ENCODE data around the gene PTPRD. TPM values are rescaled to one million over a fixed set of nuclear protein-coding genes. Genes with fewer than 3 reads are reported as not detected.

PTPRD gene
- total RNA-seq, 1 donor from 2014 or later = 532 TPM

DNA sequence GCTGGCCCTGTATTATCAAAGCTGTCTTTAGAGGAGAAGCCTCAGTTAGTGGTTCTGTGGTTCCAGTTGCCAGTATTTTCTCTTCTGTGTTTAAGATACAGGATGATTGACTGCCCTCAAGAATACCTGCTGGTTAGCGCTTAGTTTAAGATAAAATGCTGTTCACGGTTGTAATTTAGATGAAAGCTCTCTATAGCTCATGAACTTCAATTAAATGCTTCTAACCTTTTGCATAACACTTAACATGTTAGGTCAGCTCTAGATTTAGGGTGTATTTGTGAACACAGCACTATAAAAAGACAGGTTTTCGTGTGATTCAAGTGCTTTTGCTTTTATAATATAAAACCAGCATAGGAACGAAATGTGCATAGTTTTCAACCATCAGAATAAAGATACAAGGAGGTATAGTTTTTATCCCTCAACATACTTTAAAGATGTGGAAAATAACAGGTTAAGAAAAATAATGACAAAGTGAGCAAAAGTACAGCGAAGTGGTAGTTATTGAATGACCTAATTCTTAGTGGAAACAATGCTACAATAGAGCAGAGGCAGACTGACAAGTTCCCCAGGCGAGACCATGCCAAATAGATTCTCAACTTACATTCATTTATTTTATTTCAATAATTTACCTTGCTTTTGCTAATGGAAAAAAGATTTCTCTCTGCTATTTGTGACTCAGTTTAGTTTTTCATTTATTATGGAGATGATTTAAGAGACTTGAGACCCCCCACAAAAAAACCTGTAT lies 2210.7 kb downstream of the PTPRD start:
- Mint-ChIP-seq H3K27me3 (ENCODE audit: unreplicated experiment) (no peaks in the 10 kb centered on the region), H3K27ac (ENCODE audit: unreplicated experiment) (no peak overlapping the region), H3K4me1 (ENCODE audit: low read depth, unreplicated experiment) (no peaks in the 10 kb centered on the region), H3K9me3 (ENCODE audit: unreplicated experiment) (peaks cover 1% of the 10 kb centered on the region), H3K36me3 (ENCODE audit: unreplicated experiment) (no peaks in the 10 kb centered on the region), H3K4me3 (ENCODE audit: unreplicated experiment) (no peak overlapping the region)
- TF ChIP-seq, protein P1, sequence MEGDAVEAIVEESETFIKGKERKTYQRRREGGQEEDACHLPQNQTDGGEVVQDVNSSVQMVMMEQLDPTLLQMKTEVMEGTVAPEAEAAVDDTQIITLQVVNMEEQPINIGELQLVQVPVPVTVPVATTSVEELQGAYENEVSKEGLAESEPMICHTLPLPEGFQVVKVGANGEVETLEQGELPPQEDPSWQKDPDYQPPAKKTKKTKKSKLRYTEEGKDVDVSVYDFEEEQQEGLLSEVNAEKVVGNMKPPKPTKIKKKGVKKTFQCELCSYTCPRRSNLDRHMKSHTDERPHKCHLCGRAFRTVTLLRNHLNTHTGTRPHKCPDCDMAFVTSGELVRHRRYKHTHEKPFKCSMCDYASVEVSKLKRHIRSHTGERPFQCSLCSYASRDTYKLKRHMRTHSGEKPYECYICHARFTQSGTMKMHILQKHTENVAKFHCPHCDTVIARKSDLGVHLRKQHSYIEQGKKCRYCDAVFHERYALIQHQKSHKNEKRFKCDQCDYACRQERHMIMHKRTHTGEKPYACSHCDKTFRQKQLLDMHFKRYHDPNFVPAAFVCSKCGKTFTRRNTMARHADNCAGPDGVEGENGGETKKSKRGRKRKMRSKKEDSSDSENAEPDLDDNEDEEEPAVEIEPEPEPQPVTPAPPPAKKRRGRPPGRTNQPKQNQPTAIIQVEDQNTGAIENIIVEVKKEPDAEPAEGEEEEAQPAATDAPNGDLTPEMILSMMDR (IDR thresholded peaks at IDR 0.05; ENCODE audit: partially characterized antibody, unreplicated experiment) = no peak
- DNase-seq = no peak

DNA sequence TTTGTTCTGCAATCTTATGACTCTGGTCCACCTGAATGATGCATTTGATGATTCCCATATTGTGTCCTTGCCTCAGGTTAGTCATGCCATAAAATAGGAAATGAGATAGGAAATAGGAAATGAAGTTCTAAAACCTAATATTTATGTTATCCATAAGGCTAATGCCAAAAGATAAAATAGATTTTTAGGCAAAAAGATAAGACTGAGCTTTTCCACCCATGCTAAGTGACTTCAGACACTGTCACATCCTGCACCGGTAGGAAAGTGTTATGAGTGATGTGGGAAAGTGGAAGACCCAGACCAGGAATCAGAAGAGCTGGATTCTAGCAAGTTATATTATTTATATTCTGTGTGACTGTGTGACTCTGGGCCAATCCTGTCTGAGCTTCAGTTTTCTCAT lies 2212.4 kb downstream of the PTPRD start:
- TF ChIP-seq, protein P1 (IDR thresholded peaks at IDR 0.05; ENCODE audit: partially characterized antibody, unreplicated experiment) = no peak
- no peak for DNase-seq
- no peaks in the 10 kb centered on the region for H3K27me3 Mint-ChIP-seq (ENCODE audit: unreplicated experiment)
- H3K27ac Mint-ChIP-seq (ENCODE audit: unreplicated experiment) = no peak overlapping the region
- no peak overlapping the region for H3K4me3 Mint-ChIP-seq (ENCODE audit: unreplicated experiment)
- H3K9me3 Mint-ChIP-seq (ENCODE audit: unreplicated experiment) = peaks cover 3% of the 10 kb centered on the region
- H3K36me3 Mint-ChIP-seq (ENCODE audit: unreplicated experiment) = no peaks in the 10 kb centered on the region
- H3K4me1 Mint-ChIP-seq (ENCODE audit: low read depth, unreplicated experiment) = no peaks in the 10 kb centered on the region

GRCh38 chr9:8395022-8395421 lies 2217.8 kb downstream of the PTPRD start:
- Mint-ChIP-seq H3K27me3 (ENCODE audit: unreplicated experiment) (peaks cover 2% of the 10 kb centered on the region), H3K9me3 (ENCODE audit: unreplicated experiment) (peaks cover 3% of the 10 kb centered on the region), H3K4me1 (ENCODE audit: low read depth, unreplicated experiment) (no peaks in the 10 kb centered on the region), H3K27ac (ENCODE audit: unreplicated experiment) (no peak overlapping the region), H3K36me3 (ENCODE audit: unreplicated experiment) (peaks cover 5% of the 10 kb centered on the region), H3K4me3 (ENCODE audit: unreplicated experiment) (no peak overlapping the region)
- no peak for DNase-seq
- TF ChIP-seq, protein P1 (IDR thresholded peaks at IDR 0.05; ENCODE audit: partially characterized antibody, unreplicated experiment) = no peak

DNA sequence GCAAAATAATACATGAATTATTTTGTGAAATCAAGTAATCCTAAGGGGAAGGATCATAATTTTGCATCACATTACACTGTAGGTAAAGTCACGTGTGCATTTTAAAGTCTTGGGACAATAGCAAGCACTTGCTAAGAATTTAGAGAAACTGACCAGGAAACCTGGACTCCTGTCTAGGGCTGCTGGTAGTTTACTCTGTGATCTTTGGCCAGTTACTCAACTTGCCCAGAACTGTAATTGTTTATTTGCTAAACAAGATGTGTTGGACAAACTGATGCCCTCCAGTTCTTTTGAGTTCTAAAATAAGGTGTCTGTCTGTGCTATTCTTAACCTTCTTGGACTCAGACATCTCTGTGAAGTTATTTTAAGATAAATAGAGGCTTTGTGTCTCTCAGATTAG lies 2218.5 kb downstream of the PTPRD start:
- Mint-ChIP-seq H3K36me3 (ENCODE audit: unreplicated experiment) (peaks cover 5% of the 10 kb centered on the region), H3K27ac (ENCODE audit: unreplicated experiment) (no peak overlapping the region), H3K27me3 (ENCODE audit: unreplicated experiment) (peaks cover 2% of the 10 kb centered on the region), H3K4me3 (ENCODE audit: unreplicated experiment) (no peak overlapping the region), H3K4me1 (ENCODE audit: low read depth, unreplicated experiment) (no peaks in the 10 kb centered on the region), H3K9me3 (ENCODE audit: unreplicated experiment) (peaks cover 3% of the 10 kb centered on the region)
- DNase-seq = no peak
- TF ChIP-seq, protein P1 (IDR thresholded peaks at IDR 0.05; ENCODE audit: partially characterized antibody, unreplicated experiment) = no peak

GRCh38 chr9:8392866-8393265 lies 2219.9 kb downstream of the PTPRD start:
- Mint-ChIP-seq H3K36me3 (ENCODE audit: unreplicated experiment) (peaks cover 5% of the 10 kb centered on the region), H3K4me1 (ENCODE audit: low read depth, unreplicated experiment) (no peaks in the 10 kb centered on the region), H3K27ac (ENCODE audit: unreplicated experiment) (no peak overlapping the region), H3K9me3 (ENCODE audit: unreplicated experiment) (peaks cover 3% of the 10 kb centered on the region), H3K27me3 (ENCODE audit: unreplicated experiment) (peaks cover 2% of the 10 kb centered on the region), H3K4me3 (ENCODE audit: unreplicated experiment) (no peak overlapping the region)
- no peak for DNase-seq
- TF ChIP-seq, protein P1 (IDR thresholded peaks at IDR 0.05; ENCODE audit: partially characterized antibody, unreplicated experiment) = no peak
